ENCODE results near the gene EBF3. TPM values are rescaled to one million over a fixed set of nuclear protein-coding genes. Genes with fewer than 3 reads are reported as not detected.

EBF3 gene
- total and polyA plus RNA-seq, 9 of the 15 experiments (the other 6 are each of a cell fraction or from before 2014, with no cell fraction given) = not detected

DNA sequence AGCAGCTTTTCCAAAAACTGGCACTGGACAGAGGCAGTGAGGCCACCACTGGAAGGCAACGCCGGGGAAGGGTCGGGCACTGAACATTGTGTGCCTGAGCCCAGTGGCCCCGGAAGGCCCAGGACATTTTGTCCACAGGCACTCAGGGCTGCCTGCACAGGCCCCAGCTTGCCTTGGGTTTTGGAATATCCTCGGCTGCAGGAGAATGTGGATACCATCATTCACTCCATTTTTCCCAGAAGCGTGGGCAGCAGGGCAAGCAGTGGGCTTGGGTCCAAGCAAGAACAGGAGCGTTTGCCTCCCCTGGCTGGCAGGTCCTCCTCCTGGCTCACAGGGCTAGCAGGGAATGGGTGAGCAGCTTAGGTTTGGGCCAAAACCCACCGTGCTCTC lies 147.4 kb downstream of the EBF3 start:
- H3K27ac ChIP-seq (ENCODE audit: extremely low read depth, low read depth, low read length) = no peak overlapping the region
- TF ChIP-seq NFIC (IDR thresholded peaks at IDR 0.05) (no peak), NFYB (IDR thresholded peaks at IDR 0.05; ENCODE audit: extremely low read depth, insufficient read length) (no peak), MED1 (CRISPR knock-in tag; IDR thresholded peaks at IDR 0.05; ENCODE audit: borderline replicate concordance) (no peak), XRCC5 (IDR thresholded peaks at IDR 0.05; ENCODE audit: low read depth, low read length) (no peak), ZMIZ1 (IDR thresholded peaks at IDR 0.05; ENCODE audit: low read depth in 2 of 2, low read length in 2 of 2) (no peak), ZBED1 (IDR thresholded peaks at IDR 0.05) (no peak), ZNF263 (CRISPR knock-in tag; IDR thresholded peaks at IDR 0.05; ENCODE audit: borderline replicate concordance) (no peak), HIVEP1 (CRISPR knock-in tag; IDR thresholded peaks at IDR 0.05) (no peak), MECOM (CRISPR knock-in tag; IDR thresholded peaks at IDR 0.05) (no peak), NR2C2 (CRISPR knock-in tag; IDR thresholded peaks at IDR 0.05) (no peak), NR2C2 (tag; IDR thresholded peaks at IDR 0.05) (no peak), TCF7L2 (IDR thresholded peaks at IDR 0.05; ENCODE audit: low read depth, low read length) (no peak)
- TF ChIP-seq, protein P1, sequence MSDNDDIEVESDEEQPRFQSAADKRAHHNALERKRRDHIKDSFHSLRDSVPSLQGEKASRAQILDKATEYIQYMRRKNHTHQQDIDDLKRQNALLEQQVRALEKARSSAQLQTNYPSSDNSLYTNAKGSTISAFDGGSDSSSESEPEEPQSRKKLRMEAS (CRISPR knock-in tag; IDR thresholded peaks at IDR 0.05) = no peak
- TF ChIP-seq, protein P2, sequence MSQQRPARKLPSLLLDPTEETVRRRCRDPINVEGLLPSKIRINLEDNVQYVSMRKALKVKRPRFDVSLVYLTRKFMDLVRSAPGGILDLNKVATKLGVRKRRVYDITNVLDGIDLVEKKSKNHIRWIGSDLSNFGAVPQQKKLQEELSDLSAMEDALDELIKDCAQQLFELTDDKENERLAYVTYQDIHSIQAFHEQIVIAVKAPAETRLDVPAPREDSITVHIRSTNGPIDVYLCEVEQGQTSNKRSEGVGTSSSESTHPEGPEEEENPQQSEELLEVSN (IDR thresholded peaks at IDR 0.05; ENCODE audit: borderline replicate concordance in 1 of 2, extremely low read depth in 1 of 2, insufficient read depth in 1 of 2, insufficient read length in 1 of 2, low read depth in 1 of 2, low read length in 1 of 2, poor library complexity in 1 of 2, severe bottlenecking in 1 of 2) = no peak
- H2AFZ ChIP-seq (ENCODE audit: low read depth, low read length) = no peak overlapping the region
- H3K4me3 ChIP-seq = no peak overlapping the region
- H3K9me3 ChIP-seq (replicated peaks; ENCODE audit: control insufficient read depth, insufficient read depth, low read depth, low read length) = no peaks in the 10 kb centered on the region
- intact Hi-C loops (cut with micrococcal nuclease) = no loop called here
- H3K27me3 ChIP-seq (ENCODE audit: control insufficient read depth in 2 of 2, insufficient read depth in 2 of 2, low read length in 2 of 2) = no peaks in the 10 kb centered on the region; a peak in 1 of 5 replicates
- H4K20me1 ChIP-seq (replicated peaks; ENCODE audit: control insufficient read depth, insufficient read depth, low read length) = no peaks in the 10 kb centered on the region
- H3K4me1 ChIP-seq (replicated peaks in 1 of 2; ENCODE audit: control insufficient read depth in 2 of 2, insufficient read depth in 2 of 2, low read length in 2 of 2) = no peaks in the 10 kb centered on the region
- ATAC-seq (no peak), DNase-seq (ENCODE audit: extremely low read depth in 1 of 4, low spot score in 3 of 4) (no peak), FAIRE-seq (no peak)
- BruUV-seq (replicated peaks) = no TSS peak
- H3K36me3 ChIP-seq (ENCODE audit: control insufficient read depth, insufficient read depth, low read length) = no peaks in the 10 kb centered on the region
- 0% methylated on average over 3 of the region's 8 CpGs for WGBS (ENCODE audit: insufficient coverage, low coverage, missing lambda C conversion rate)
- no peak overlapping the region for H3K4me2 ChIP-seq (ENCODE audit: insufficient read depth, low read length)
- H3K79me2 ChIP-seq (ENCODE audit: control insufficient read depth, insufficient read depth, low read length) = no peaks in the 10 kb centered on the region
- H3K9ac ChIP-seq (ENCODE audit: insufficient read depth in 1 of 2, low read depth in 2 of 2, low read length in 2 of 2) = no peak overlapping the region
- H3K9me1 ChIP-seq (ENCODE audit: control insufficient read depth, insufficient read depth, low read length) = no peaks in the 10 kb centered on the region
- CTCF ChIA-PET (ENCODE audit: low intra/inter-chr PET ratio) = no interaction called here
- POLR2A ChIA-PET = no interaction called here
- in situ Hi-C loops (cut with MboI) = no loop called here
